Measurements from ENCODE around the gene CARMIL3.

Gene CARMIL3

DNA sequence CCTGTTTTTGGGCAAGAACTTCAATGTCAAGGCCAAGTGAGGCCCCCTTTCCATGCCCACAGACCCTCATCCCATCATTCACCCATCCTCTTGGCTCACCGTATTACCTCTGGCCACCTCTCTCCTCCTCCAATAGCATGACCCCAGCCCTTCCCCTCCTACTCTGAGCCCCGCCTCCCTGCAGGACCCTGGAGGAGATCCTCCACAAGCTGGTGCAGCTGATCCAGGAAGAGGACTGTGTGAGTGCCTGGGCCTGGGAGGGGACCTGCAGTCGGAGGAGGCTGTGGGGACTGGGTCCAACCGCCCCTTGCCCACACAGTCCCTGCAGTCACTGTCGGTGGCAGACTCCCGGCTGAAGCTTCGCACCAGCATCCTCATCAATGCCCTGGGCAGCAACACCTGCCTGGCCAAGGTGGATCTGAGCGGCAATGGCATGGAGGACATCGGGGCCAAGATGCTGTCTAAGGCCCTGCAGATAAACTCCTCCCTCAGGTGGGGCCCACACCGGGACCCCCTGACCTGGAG lies 7.2 kb downstream of the CARMIL3 start:
- no peak for DNase-seq (ENCODE audit: low read depth)
- no peak overlapping the region for H3K4me3 ChIP-seq (replicated peaks; ENCODE audit: low read depth, low read length)
- TF ChIP-seq, protein P1, sequence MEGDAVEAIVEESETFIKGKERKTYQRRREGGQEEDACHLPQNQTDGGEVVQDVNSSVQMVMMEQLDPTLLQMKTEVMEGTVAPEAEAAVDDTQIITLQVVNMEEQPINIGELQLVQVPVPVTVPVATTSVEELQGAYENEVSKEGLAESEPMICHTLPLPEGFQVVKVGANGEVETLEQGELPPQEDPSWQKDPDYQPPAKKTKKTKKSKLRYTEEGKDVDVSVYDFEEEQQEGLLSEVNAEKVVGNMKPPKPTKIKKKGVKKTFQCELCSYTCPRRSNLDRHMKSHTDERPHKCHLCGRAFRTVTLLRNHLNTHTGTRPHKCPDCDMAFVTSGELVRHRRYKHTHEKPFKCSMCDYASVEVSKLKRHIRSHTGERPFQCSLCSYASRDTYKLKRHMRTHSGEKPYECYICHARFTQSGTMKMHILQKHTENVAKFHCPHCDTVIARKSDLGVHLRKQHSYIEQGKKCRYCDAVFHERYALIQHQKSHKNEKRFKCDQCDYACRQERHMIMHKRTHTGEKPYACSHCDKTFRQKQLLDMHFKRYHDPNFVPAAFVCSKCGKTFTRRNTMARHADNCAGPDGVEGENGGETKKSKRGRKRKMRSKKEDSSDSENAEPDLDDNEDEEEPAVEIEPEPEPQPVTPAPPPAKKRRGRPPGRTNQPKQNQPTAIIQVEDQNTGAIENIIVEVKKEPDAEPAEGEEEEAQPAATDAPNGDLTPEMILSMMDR (IDR thresholded peaks at IDR 0.05; ENCODE audit: low read length, missing control alignments) = no peak

DNA sequence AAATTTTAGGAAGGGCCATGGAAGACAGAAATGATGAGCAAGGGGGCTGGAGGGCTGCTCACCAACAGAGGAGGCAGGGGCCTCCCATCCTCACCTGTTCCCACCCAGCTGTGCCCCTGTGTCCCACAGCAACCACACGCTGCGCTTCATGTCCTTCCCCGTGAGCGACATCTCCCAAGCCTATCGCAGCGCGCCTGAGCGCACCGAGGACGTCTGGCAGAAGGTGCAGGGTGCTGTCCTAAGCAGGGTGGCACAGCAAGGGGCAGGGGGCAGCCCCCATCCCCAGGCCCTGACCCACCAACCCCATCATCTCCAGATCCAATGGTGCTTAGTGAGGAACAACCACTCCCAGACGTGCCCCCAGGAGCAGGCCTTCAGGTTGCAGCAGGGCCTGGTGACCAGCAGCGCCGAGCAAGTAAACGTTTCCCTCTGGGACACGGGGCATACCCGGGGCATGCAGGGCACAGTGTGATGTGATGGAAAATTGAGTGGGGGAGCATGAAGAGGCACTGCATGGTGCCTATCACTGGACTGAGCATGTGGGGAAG lies 8.1 kb downstream of the CARMIL3 start:
- DNase-seq (ENCODE audit: low read depth) = no peak
- TF ChIP-seq, protein P1 (IDR thresholded peaks at IDR 0.05; ENCODE audit: low read length, missing control alignments) = no peak
- no peak overlapping the region for H3K4me3 ChIP-seq (replicated peaks; ENCODE audit: low read depth, low read length)

DNA sequence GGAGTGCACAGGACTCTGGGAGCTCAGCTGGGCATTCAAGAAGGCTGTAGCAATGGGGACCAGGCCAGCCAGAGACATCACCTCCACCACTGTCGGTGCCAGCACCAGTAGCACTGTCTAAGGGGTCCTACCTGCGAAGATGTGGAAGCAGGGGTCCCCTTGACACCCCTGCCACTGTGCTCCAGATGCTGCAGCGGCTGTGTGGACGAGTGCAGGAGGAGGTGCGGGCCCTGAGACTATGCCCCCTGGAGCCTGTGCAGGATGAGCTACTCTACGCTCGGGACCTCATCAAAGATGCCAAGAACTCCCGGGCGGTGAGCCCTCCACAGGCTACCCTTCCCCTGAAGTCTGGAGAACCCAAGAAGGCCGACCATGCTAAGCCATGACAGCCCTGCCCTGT lies 8.6 kb downstream of the CARMIL3 start:
- H3K4me3 ChIP-seq (replicated peaks; ENCODE audit: low read depth, low read length) = no peak overlapping the region
- TF ChIP-seq, protein P1 (IDR thresholded peaks at IDR 0.05; ENCODE audit: low read length, missing control alignments) = no peak
- DNase-seq (ENCODE audit: low read depth) = no peak

DNA sequence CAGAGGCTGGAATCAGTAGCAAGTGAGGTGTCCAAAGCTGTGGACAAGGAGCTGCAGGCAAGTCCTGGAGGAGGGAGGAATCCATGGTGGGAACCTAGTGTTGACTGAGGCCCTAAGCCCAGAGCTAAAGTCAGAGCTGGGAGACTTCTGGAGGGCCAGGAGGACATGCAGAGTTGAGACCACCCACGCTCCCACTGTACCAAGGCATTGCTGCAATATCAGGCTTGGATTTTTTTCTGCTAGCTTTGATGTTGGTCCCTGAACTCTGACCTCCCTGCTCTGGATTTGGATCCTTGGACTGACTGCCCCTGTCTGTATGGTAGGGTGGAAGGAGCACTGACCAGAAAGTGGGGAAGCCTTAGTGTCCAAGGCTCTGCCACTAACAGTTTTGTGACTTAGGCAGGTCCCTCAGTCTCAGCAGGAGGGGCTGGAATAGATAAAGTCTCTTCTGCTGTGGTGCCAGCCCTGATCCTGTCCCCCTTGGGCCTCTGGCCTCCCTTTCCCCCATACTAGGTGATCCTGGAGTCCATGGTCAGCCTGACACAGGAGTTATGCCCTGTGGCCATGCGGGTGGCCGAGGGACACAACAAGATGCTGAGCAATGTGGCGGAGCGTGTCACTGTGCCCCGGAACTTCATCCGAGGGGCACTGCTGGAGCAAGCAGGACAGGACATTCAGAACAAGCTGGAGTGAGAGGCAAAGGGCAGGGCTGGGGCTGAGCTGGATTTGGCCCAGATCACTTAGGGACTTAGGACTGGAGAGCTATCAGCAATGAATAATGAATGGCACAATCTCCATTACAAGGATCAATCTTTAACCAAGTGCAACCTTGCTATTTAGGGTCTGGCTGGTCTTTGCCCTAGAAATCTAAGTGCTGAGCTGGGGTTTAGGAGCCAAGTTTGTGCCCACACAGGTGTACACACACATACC lies 9.4 kb downstream of the CARMIL3 start:
- H3K4me3 ChIP-seq (replicated peaks; ENCODE audit: low read depth, low read length) = no peak overlapping the region
- no peak for DNase-seq (ENCODE audit: low read depth)

DNA sequence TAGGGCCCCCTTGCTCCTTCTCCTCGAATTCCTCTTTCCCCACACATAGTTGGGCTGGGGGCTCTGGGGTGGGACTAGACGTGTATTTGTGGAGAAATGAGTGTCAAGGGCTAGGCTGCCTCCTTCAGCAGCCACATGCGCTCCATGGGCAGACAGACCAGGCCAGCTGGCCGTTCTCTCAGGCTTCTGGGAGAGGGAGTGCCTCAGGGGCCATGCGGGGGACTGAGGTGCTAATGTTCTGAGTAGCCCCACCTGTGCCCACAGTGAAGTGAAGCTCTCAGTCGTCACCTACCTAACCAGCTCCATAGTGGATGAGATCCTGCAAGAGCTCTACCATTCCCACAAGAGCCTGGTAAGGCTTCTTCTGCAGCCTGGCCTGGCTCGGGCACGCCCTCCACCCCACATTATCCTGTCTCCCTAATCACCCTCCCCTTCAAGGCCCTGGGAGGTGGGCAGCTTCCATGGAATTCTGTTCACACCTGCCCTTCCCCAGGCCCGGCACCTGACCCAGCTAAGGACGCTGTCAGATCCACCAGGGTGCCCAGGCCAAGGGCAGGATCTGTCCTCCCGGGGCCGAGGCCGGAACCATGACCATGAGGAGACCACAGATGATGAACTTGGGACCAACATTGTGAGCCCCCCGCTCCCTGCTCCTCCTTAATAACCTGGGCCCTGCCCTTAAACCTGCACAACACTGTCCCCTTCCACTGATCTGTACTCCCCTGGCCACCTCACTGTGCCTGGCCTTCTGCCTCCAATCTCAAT lies 10.6 kb downstream of the CARMIL3 start:
- TF ChIP-seq, protein P1 (IDR thresholded peaks at IDR 0.05; ENCODE audit: low read length, missing control alignments) = no peak
- no peak for DNase-seq (ENCODE audit: low read depth)
- no peak overlapping the region for H3K4me3 ChIP-seq (replicated peaks; ENCODE audit: low read depth, low read length)

More for the DNA sequence above, 9.4 kb downstream of the CARMIL3 start:
- TF ChIP-seq, protein P1 (IDR thresholded peaks at IDR 0.05; ENCODE audit: low read length, missing control alignments) = no peak

DNA sequence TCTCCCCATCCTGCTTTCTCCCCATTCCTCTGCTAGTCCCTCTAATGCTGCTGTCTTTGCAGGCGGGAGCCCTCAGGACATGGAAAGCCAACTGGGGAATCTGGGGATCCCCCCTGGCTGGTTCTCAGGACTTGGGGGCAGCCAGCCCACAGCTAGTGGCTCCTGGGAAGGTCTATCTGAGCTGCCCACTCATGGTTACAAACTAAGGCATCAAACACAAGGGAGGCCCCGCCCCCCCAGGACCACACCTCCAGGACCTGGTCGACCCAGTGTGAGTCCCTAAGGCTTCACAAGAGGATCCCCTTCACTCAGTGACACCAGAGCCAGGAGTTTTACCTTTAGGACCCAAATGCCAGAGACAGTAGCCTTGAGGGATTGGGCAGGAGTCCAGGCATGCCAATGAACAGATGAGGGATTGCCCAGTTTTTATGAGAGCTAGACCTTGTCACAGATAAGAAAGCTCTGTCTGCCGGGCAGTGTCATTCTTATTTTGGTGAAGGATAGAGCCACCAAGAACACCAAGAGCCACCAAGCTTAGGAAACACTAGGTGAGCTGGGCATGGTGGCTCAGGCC lies 11.5 kb downstream of the CARMIL3 start:
- H3K4me3 ChIP-seq (replicated peaks; ENCODE audit: low read depth, low read length) = no peak overlapping the region
- TF ChIP-seq, protein P1 (IDR thresholded peaks at IDR 0.05; ENCODE audit: low read length, missing control alignments) = no peak
- no peak for DNase-seq (ENCODE audit: low read depth)
